H9 (cell line): ENCODE results near the gene C4orf33. TPM values are rescaled to one million over a fixed set of nuclear protein-coding genes. Genes with fewer than 3 reads are reported as not detected.

Source experiments
- DNase-seq: peaks from one replicate; pipeline ENCODE4 v3.0.0-alpha.2; 2017
- H2AFZ ChIP-seq: one replicate; pipeline ENCODE4 v1.6.1; 2013; ENCODE audit warnings: mild to moderate bottlenecking, low read length, control low read depth, moderate library complexity
- H2AK5ac ChIP-seq: 2 replicates; pipeline ENCODE4 v1.6.1; 2013; ENCODE audit warnings: low read length, control low read depth, mixed read lengths; ENCODE audit not compliant: insufficient read length
- H2BK120ac ChIP-seq: one replicate; pipeline ENCODE4 v1.6.1; 2013; ENCODE audit warnings: low read depth, mild to moderate bottlenecking, low read length, control low read depth, inconsistent platforms; ENCODE audit not compliant: poor library complexity, severe bottlenecking
- H2BK12ac ChIP-seq: 2 replicates; pipeline ENCODE4 v1.6.1; 2013; ENCODE audit warnings: low read length, control low read depth, mixed read lengths, low read depth; ENCODE audit not compliant: insufficient read length
- H2BK15ac ChIP-seq: 2 replicates; pipeline ENCODE4 v1.6.1; 2013; ENCODE audit warnings: low read depth, low read length, control low read depth
- H2BK20ac ChIP-seq: one replicate; pipeline ENCODE4 v1.6.1; 2013; ENCODE audit warnings: low read depth, mild to moderate bottlenecking, low read length, control low read depth, inconsistent platforms; ENCODE audit not compliant: poor library complexity, severe bottlenecking
- H2BK5ac ChIP-seq: 2 replicates; pipeline ENCODE4 v1.6.1; 2013; ENCODE audit warnings: low read length, control low read depth, mixed read lengths; ENCODE audit not compliant: insufficient read length
- H3K14ac ChIP-seq: 2 replicates; pipeline ENCODE4 v1.6.1; 2013; ENCODE audit warnings: low read length, control low read depth; ENCODE audit not compliant: insufficient read depth
- H3K18ac ChIP-seq: 2 replicates; pipeline ENCODE4 v1.6.1; 2013; ENCODE audit warnings: low read depth, mild to moderate bottlenecking, mixed read lengths, low read length, control low read depth; ENCODE audit not compliant: insufficient read length
- H3K23ac ChIP-seq: 2 replicates; pipeline ENCODE4 v1.6.1; 2013; ENCODE audit warnings: low read length, control low read depth, mixed read lengths, low read depth; ENCODE audit not compliant: insufficient read length
- H3K23me2 ChIP-seq: 2 replicates; pipeline ENCODE4 v1.6.1; 2013; ENCODE audit warnings: low read depth, mild to moderate bottlenecking, mixed read lengths, low read length, control low read depth; ENCODE audit not compliant: insufficient read length, poor library complexity, severe bottlenecking
- H3K27ac ChIP-seq: 2 replicates; pipeline ENCODE4 v1.5.1; 2013; ENCODE audit warnings: low read length, control low read depth, mixed read lengths, low read depth; ENCODE audit not compliant: insufficient read length
- H3K27me3 ChIP-seq: 2 replicates; pipeline ENCODE4 v1.6.1; 2013; ENCODE audit warnings: low read length, control low read depth, inconsistent platforms; ENCODE audit not compliant: insufficient read depth
- H3K4ac ChIP-seq: 2 replicates; pipeline ENCODE4 v1.6.1; 2013; ENCODE audit warnings: low read depth, mild to moderate bottlenecking, control low read depth, inconsistent platforms, low read length, moderate library complexity
- H3K4me1 ChIP-seq: 2 replicates; pipeline ENCODE4 v1.6.1; 2013; ENCODE audit warnings: low read length, control low read depth, inconsistent platforms; ENCODE audit not compliant: insufficient read depth
- H3K4me2 ChIP-seq: 2 replicates; pipeline ENCODE4 v1.6.1; 2013; ENCODE audit warnings: low read length, control low read depth, mixed read lengths; ENCODE audit not compliant: insufficient read length, insufficient read depth
- H3K56ac ChIP-seq: 2 replicates; pipeline ENCODE4 v1.6.1; 2013; ENCODE audit warnings: low read depth, mild to moderate bottlenecking, mixed read lengths, low read length, control low read depth; ENCODE audit not compliant: insufficient read length
- H3K79me1 ChIP-seq: 2 replicates; pipeline ENCODE4 v1.6.1; 2013; ENCODE audit warnings: low read depth, mild to moderate bottlenecking, moderate library complexity, low read length, control low read depth, inconsistent platforms; ENCODE audit not compliant: insufficient read depth, poor library complexity, severe bottlenecking
- H3K79me2 ChIP-seq: 2 replicates; pipeline ENCODE4 v1.6.1; 2013; ENCODE audit warnings: low read length, control low read depth, inconsistent platforms; ENCODE audit not compliant: insufficient read depth
- H3K9ac ChIP-seq: 2 replicates; pipeline ENCODE4 v1.6.1; 2013; ENCODE audit warnings: low read length, control low read depth, mixed read lengths; ENCODE audit not compliant: insufficient read length; ENCODE audit errors: extremely low read depth
- H3K9me3 ChIP-seq: one replicate; pipeline ENCODE4 v1.6.1; 2013; ENCODE audit warnings: low read depth, low read length, inconsistent platforms; ENCODE audit not compliant: control insufficient read depth
- H3T11ph ChIP-seq: one replicate; pipeline ENCODE4 v1.6.1; 2013; ENCODE audit warnings: mild to moderate bottlenecking, low read length, control low read depth, inconsistent platforms
- H4K20me1 ChIP-seq: one replicate; pipeline ENCODE4 v1.6.1; 2013; ENCODE audit not compliant: control insufficient read depth, insufficient read length, insufficient read depth
- H4K5ac ChIP-seq: 2 replicates; pipeline ENCODE4 v1.6.1; 2013; ENCODE audit warnings: low read depth, mild to moderate bottlenecking, mixed read lengths, low read length, control low read depth; ENCODE audit not compliant: insufficient read length
- H4K8ac ChIP-seq: replicated peaks from 2 replicates; pipeline ENCODE4 v1.6.1; 2013; ENCODE audit warnings: low read length, control low read depth, mixed read lengths, low read depth; ENCODE audit not compliant: insufficient read length
- H4K91ac ChIP-seq: 2 replicates; pipeline ENCODE4 v1.6.1; 2013; ENCODE audit warnings: low read depth, mild to moderate bottlenecking, moderate library complexity, mixed read lengths, low read length, control low read depth; ENCODE audit not compliant: insufficient read length
- H3K27ac Mint-ChIP-seq, 3 experiments: 2 replicates in 2 of 3; 3 replicates in 1 of 3; pipeline ENCODE4 v1.8.0; 2020 to 2021; ENCODE audit warnings: mixed read lengths in 3 of 3, mild to moderate bottlenecking in 1 of 3, moderate library complexity in 1 of 3
- H3K27me3 Mint-ChIP-seq: 2 replicates; pipeline ENCODE4 v1.8.0; 2021; ENCODE audit warnings: low read depth, mild to moderate bottlenecking, moderate library complexity, mixed read lengths
- H3K36me3 Mint-ChIP-seq, 3 experiments: 2 replicates in 2 of 3; 3 replicates in 1 of 3; pipeline ENCODE4 v1.8.0; 2020 to 2021; ENCODE audit warnings: low read depth in 3 of 3, mixed read lengths in 3 of 3; ENCODE audit not compliant: insufficient read depth in 1 of 3
- H3K4me1 Mint-ChIP-seq, 2 experiments: 2 replicates each; pipeline ENCODE4 v1.8.0; 2020; ENCODE audit warnings: mixed read lengths in 2 of 2
- H3K4me3 Mint-ChIP-seq, 2 experiments: 2 replicates in 1 of 2; 3 replicates in 1 of 2; pipeline ENCODE4 v1.8.0; 2020 to 2021; ENCODE audit warnings: mild to moderate bottlenecking in 2 of 2, mixed read lengths in 2 of 2, moderate library complexity in 1 of 2
- H3K9me3 Mint-ChIP-seq, 2 experiments: 2 replicates in 1 of 2; 3 replicates in 1 of 2; pipeline ENCODE4 v1.8.0; 2020; ENCODE audit warnings: mild to moderate bottlenecking in 2 of 2, mixed read lengths in 2 of 2, moderate library complexity in 1 of 2
- total RNA-seq: library from RNA; stranded (reverse); gene quantifications from 2 replicates; pipeline ENCODE4 v1.2.1, GENCODE V29; 2021
- TF ChIP-seq, protein P1 (sequence below): fragments of 200-600 bp; sonication (generic); conservative IDR thresholded peaks from 3 replicates; pipeline ENCODE4 v1.8.0; 2021; ENCODE audit warnings: antibody characterized with exemption, mild to moderate bottlenecking

Gene C4orf33
- total RNA-seq, 1 experiment from 2014 or later, result 7.4 TPM

DNA sequence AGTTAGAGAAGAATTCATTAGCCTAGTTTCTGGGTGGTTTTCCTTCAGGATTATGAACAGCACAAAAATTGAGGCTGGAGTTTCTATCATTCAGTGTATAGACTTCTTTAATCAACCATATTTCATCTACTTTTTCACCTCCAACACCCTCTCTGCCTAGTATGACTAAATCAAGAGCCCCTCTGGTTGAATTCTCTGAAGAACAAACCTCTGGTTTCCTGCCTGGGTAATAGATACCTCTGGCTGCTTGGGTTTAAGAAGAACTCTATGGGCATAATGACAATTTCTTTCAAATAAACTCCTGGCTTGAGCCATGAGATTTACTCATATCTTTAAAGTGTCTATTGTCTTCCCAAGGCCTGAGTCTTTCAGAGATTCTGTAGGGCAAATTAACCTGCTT, 66.5 kb downstream of the C4orf33 start:
- H3T11ph ChIP-seq, result no peak overlapping the region
- H3K23ac ChIP-seq, result no peak overlapping the region
- no peaks in the 10 kb centered on the region for H3K9me3 Mint-ChIP-seq
- no peak overlapping the region for H4K8ac ChIP-seq
- no peaks in the 10 kb centered on the region for H3K9me3 ChIP-seq
- no peak overlapping the region for H2BK20ac ChIP-seq
- no peak overlapping the region for H4K5ac ChIP-seq
- H2BK120ac ChIP-seq, result no peak overlapping the region
- no peaks in the 10 kb centered on the region for H3K4me1 ChIP-seq
- H3K4ac ChIP-seq, result no peak overlapping the region
- H2AK5ac ChIP-seq, result no peak overlapping the region
- H3K27ac Mint-ChIP-seq, result no peak overlapping the region
- H3K23me2 ChIP-seq, result no peaks in the 10 kb centered on the region
- H3K4me1 Mint-ChIP-seq, result peaks cover 5 to 6% of the 10 kb centered on the region in 2 experiments
- TF ChIP-seq, protein P1, sequence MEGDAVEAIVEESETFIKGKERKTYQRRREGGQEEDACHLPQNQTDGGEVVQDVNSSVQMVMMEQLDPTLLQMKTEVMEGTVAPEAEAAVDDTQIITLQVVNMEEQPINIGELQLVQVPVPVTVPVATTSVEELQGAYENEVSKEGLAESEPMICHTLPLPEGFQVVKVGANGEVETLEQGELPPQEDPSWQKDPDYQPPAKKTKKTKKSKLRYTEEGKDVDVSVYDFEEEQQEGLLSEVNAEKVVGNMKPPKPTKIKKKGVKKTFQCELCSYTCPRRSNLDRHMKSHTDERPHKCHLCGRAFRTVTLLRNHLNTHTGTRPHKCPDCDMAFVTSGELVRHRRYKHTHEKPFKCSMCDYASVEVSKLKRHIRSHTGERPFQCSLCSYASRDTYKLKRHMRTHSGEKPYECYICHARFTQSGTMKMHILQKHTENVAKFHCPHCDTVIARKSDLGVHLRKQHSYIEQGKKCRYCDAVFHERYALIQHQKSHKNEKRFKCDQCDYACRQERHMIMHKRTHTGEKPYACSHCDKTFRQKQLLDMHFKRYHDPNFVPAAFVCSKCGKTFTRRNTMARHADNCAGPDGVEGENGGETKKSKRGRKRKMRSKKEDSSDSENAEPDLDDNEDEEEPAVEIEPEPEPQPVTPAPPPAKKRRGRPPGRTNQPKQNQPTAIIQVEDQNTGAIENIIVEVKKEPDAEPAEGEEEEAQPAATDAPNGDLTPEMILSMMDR, result no peak
- no peak overlapping the region for H4K91ac ChIP-seq
- H3K4me2 ChIP-seq, result no peak overlapping the region
- H2AFZ ChIP-seq, result no peak overlapping the region
- H4K20me1 ChIP-seq, result no peaks in the 10 kb centered on the region
- no peaks in the 10 kb centered on the region for H3K79me1 ChIP-seq
- H3K79me2 ChIP-seq, result no peaks in the 10 kb centered on the region
- no peaks in the 10 kb centered on the region for H3K27me3 Mint-ChIP-seq
- H2BK15ac ChIP-seq, result no peak overlapping the region
- no peak overlapping the region for H3K56ac ChIP-seq
- no peaks in the 10 kb centered on the region for H3K27me3 ChIP-seq
- H3K18ac ChIP-seq, result no peak overlapping the region
- no peaks in the 10 kb centered on the region for H3K36me3 Mint-ChIP-seq
- no peak for DNase-seq
- no peak overlapping the region for H2BK5ac ChIP-seq
- H3K9ac ChIP-seq, result no peak overlapping the region
- no peak overlapping the region for H3K4me3 Mint-ChIP-seq
- H2BK12ac ChIP-seq, result no peak overlapping the region
- no peak overlapping the region for H3K27ac ChIP-seq
- no peak overlapping the region for H3K14ac ChIP-seq
